ENCODE measurements around the gene MAB21L1.

MAB21L1 gene

GRCh38 chr13:35449821-35450220, 26.7 kb downstream of the MAB21L1 start:
- in situ Hi-C loops (cut with MboI; ENCODE audit: low sequenced_read_pairs), result no loop called here

GRCh38 chr13:35448465-35448864, 28.0 kb downstream of the MAB21L1 start:
- in situ Hi-C loops (cut with MboI; ENCODE audit: low sequenced_read_pairs), result no loop called here
